HAP-1 (cell line): ENCODE measurements around the gene OPRD1.
"Not testable (repeated sequence)": the region's sequence is repeated elsewhere in the genome, so short reads cannot be mapped to it uniquely, and the experiment has no call there.

ENCODE experiments used
- DNase-seq, 2 experiments: peaks; one replicate each; pipeline ENCODE4 v3.0.0-alpha.2; 2016 to 2020; ENCODE audit warnings: low spot score in 2 of 2
- H3K27me3 ChIP-seq: fragments of 250-450 bp; sonication (Bioruptor Pico); 2 replicates; pipeline ENCODE4 v1.5.1; 2020; ENCODE audit warnings: low read depth, mild to moderate bottlenecking, moderate library complexity
- H3K36me3 ChIP-seq: fragments of 250-450 bp; sonication (Bioruptor Pico); replicated peaks from 2 replicates; pipeline ENCODE4 v1.5.1; 2020; ENCODE audit warnings: mild to moderate bottlenecking
- H3K4me1 ChIP-seq: fragments of 250-450 bp; sonication (Bioruptor Pico); 2 replicates; pipeline ENCODE4 v1.5.1; 2020; ENCODE audit warnings: mild to moderate bottlenecking
- H3K4me3 ChIP-seq: fragments of 250-450 bp; sonication (Bioruptor Pico); 2 replicates; pipeline ENCODE4 v1.5.1; 2020; ENCODE audit warnings: mild to moderate bottlenecking, moderate library complexity
- H3K9me3 ChIP-seq: fragments of 250-450 bp; sonication (Bioruptor Pico); 2 replicates; pipeline ENCODE4 v1.5.1; 2020; ENCODE audit warnings: mild to moderate bottlenecking, moderate library complexity
- in situ Hi-C: fragments of 300-500 bp; cut with MboI; formaldehyde crosslinking; loops from 3 replicates; pipeline ENCODE4 v1.14.3; 2020; ENCODE audit warnings: low sequenced_read_pairs, inconsistent platforms, mixed read lengths

Gene OPRD1

DNA sequence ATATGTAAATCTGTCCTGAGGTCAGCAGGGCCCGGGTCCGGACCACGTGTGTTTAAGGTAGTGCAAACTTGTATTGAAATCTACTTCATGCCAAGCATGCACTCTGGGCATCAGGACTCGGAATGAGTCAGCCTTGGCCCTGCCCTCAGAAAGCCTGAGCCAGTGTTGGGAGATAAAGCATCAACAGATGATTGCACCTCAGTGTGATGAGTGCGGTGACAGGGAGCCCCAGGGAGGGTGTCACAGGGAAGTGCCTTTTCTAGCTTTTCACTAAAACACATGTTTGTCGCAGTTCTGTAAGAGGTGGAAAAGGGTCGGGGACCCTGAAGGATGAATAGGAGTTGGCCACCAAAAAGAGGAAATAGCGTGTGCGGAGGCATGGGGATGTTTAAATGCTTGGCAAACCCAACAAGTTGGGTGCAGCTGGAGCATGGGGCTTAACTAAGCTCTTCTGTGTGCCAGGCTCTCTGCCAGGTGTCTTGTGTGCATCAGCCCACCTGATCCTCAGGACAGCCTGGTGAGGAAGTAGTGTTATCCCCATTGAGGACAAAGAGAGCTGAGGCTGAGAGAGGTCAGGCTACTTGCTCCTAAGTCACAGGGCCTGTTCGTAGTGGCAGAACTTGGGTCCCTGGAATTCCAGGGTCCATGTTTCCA, 54.2 kb downstream of the OPRD1 start:
- DNase-seq, result no peak
- Histone ChIP-seq H3K36me3 (no peaks in the 10 kb centered on the region), H3K4me1 (peaks cover 10% of the 10 kb centered on the region), H3K27me3 (no peaks in the 10 kb centered on the region), H3K4me3 (no peak overlapping the region), H3K9me3 (no peaks in the 10 kb centered on the region)
- in situ Hi-C loops, result loop anchor here (5.0 to 25.0 kb wide), 2 partner anchors 79 to 454 kb away; no protein-coding TSS in a partner anchor

DNA sequence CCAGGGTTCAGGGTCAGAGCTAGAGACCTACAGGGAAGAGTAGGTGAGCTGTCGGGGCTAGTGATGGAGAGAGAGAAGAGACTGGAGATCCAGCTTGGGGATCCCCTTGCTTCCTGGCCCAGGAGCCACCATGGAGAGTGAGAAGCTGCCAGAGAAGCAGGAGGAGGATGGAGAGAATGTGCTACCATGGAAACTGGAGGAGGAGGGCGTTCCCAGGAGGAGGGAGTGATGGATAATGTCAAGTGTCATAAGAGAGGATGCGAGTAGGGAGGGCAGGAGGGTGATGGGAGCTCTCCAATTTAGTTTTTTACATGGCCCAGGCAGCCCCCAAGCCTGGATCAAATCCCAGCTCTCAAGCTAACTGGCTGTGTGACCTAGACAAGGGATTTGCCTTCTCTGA, 55.9 kb downstream of the OPRD1 start:
- in situ Hi-C loops, result loop anchor here (5.0 to 25.0 kb wide), 2 partner anchors 81 to 456 kb away; no protein-coding TSS in a partner anchor

DNA sequence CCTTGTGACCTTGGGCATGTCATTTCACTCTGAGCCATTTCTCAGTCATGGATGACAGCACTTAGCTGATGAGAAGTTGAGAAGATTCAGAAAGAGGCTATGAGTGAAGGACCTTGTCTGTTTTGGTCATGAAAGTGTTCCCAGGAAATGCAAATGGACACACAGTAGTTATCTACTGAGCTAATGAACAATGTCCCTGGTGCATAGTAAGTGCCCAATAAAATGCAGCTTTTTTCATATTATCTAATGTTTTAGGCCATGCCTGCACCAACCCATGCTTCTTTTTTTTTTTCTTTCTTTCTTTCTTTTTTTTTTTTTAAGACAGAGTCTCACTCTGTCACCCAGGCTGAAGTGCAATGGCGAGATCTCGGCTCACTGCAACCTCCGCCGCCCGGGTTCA, 58.0 kb downstream of the OPRD1 start:
- no peak overlapping the region for H3K4me3 ChIP-seq
- in situ Hi-C loops, result loop anchor here (5.0 to 25.0 kb wide), 3 partner anchors 83 to 458 kb away; partner anchors contain the start of genes RNU11 and TAF12
- no peaks in the 10 kb centered on the region for H3K36me3 ChIP-seq
- no peaks in the 10 kb centered on the region for H3K27me3 ChIP-seq
- peaks cover 6% of the 10 kb centered on the region for H3K4me1 ChIP-seq
- H3K9me3 ChIP-seq, result no peaks in the 10 kb centered on the region
- DNase-seq, result no peak

More for the DNA sequence above, 55.9 kb downstream of the OPRD1 start:
- peaks cover 10% of the 10 kb centered on the region for H3K4me1 ChIP-seq
- H3K9me3 ChIP-seq, result no peaks in the 10 kb centered on the region
- H3K27me3 ChIP-seq, result no peaks in the 10 kb centered on the region
- H3K4me3 ChIP-seq, result no peak overlapping the region
- H3K36me3 ChIP-seq, result no peaks in the 10 kb centered on the region
- DNase-seq, result no peak

DNA sequence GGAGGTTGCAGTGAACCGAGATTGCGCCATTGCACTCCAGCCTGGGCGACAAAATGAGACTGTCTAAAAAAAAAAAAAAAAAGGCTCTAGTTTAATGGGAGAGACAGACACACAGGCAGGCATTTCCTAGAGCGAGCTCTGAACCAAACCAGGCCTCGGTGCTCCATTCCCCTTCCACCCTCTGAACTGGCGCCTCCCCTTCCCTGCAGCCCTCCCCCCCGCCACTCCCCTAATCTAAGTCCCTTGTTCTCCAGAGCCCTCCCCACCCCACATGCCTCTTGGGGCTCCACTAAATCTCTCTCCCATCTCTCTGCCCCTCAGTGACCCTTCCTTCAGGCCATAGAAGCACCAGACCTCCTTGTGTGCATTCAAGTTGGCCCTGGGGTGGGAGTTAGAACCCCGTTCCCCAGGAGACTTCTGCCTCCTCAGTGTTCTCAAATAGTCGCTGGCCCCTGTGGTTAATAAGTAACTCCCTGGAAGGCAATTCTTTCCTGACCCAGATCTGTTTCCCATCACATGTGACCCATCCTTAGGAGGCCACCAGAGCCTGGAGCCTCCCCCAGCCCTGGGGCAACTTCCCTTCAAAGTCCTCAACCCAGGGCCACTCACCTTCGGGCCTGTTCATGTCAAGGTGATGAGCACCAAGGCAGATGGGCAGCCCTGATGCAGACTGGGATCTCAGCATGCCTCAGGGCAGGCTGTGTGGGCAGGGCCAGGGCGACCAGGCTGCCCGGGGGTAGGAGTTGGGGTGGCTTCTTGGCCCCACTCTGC, 59.8 kb downstream of the OPRD1 start:
- H3K27me3 ChIP-seq, result no peaks in the 10 kb centered on the region
- H3K36me3 ChIP-seq, result no peaks in the 10 kb centered on the region
- H3K4me3 ChIP-seq, result no peak overlapping the region
- in situ Hi-C loops, result loop anchor here (10.0 to 25.0 kb wide), 2 partner anchors 227 to 460 kb away; partner anchors contain the start of genes RNU11 and TAF12
- no peaks in the 10 kb centered on the region for H3K4me1 ChIP-seq
- no peak for DNase-seq
- H3K9me3 ChIP-seq, result no peaks in the 10 kb centered on the region

DNA sequence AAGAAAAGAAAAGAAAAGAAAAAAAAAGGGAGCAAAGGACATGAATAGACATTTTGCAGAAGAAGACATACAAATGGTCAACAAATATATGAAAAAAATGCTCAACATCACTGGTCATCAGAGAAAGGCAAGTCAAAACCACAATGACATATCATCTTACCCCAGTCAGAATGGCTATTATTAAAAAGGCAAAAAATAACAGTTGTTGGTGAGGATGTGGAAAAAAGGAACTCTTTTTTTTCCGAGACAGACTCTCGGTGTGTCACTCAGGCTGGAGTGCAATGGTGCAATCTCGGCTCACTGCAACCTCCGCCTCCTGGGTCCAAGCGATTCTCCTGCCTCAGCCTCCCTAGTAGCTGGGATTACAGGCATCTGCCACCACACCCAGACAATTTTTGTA, 63.2 kb downstream of the OPRD1 start:
- in situ Hi-C loops, result loop anchor here (10.0 to 25.0 kb wide), 2 partner anchors 230 to 1837 kb away; partner anchors contain the start of genes MATN1, RNU11 and TAF12
- not testable (repeated sequence) for H3K4me1 ChIP-seq, DNase-seq, H3K27me3 ChIP-seq, H3K4me3 ChIP-seq, H3K9me3 ChIP-seq, H3K36me3 ChIP-seq

DNA sequence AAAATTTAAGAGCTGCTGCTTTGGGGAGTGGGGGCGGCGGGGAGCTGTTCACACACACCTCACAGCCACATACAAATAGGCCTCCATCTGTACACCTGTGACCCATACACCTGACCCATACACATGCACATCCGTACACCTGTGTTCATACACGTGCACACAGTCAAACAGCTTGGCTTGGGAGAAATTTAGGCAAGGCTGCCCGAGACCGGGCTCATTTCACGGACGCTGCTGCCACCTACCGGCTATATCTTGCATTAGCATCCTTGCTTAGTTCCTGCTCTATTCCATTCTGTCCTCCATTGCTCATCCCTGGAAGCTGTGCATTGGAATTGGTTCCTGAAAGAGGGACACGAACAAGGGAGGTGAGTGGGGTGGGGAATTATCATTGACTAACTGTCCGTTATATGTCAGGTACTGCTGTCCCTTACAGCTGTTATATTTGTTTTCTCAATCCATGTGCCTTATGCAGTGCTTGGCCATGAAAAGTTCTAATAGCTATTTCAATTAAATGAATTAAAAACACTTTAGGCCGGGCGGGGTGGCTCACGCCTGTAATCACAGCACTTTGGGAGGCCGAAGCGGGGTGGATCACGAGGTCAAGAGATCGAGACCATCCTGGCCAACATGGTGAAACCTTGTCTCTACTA, 65.3 kb downstream of the OPRD1 start:
- in situ Hi-C loops, result loop anchor here (10.0 to 25.0 kb wide), 2 partner anchors 232 to 1835 kb away; partner anchors contain the start of genes MATN1, RNU11 and TAF12
- Histone ChIP-seq H3K4me1 (peaks cover under 1% of the 10 kb centered on the region; the same call in 1 of the 2 replicates), H3K36me3 (no peaks in the 10 kb centered on the region), H3K9me3 (no peaks in the 10 kb centered on the region), H3K27me3 (no peaks in the 10 kb centered on the region; the same call in 1 of the 2 replicates), H3K4me3 (no peak overlapping the region)
- DNase-seq, result peak; percentile 79 to 85

DNA sequence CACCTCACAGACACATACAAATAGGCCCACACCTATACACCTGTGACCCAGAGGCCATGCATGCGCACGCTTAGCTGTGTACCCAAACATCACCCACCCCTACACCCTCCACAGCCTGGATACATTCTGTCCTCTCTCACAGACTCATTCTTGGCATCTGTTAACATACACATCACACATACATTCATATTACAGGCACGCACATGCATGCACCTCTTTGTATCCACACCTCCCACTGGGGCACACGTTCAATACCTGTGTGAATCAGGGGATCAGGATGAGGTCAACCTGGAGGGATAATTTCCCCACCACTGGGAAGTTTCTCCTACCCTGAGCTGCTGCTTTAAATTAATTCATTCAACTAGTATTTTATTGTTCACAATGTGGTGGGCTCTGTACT, 66.8 kb downstream of the OPRD1 start:
- H3K4me1 ChIP-seq, result peaks cover 4% of the 10 kb centered on the region; the same call in 1 of the 2 replicates
- DNase-seq, result no peak
- no peak overlapping the region for H3K4me3 ChIP-seq
- H3K9me3 ChIP-seq, result no peaks in the 10 kb centered on the region
- H3K27me3 ChIP-seq, result no peaks in the 10 kb centered on the region; the same call in 1 of the 2 replicates
- in situ Hi-C loops, result loop anchor here (10.0 to 25.0 kb wide), 2 partner anchors 234 to 1834 kb away; partner anchors contain the start of genes MATN1, RNU11 and TAF12
- no peaks in the 10 kb centered on the region for H3K36me3 ChIP-seq

DNA sequence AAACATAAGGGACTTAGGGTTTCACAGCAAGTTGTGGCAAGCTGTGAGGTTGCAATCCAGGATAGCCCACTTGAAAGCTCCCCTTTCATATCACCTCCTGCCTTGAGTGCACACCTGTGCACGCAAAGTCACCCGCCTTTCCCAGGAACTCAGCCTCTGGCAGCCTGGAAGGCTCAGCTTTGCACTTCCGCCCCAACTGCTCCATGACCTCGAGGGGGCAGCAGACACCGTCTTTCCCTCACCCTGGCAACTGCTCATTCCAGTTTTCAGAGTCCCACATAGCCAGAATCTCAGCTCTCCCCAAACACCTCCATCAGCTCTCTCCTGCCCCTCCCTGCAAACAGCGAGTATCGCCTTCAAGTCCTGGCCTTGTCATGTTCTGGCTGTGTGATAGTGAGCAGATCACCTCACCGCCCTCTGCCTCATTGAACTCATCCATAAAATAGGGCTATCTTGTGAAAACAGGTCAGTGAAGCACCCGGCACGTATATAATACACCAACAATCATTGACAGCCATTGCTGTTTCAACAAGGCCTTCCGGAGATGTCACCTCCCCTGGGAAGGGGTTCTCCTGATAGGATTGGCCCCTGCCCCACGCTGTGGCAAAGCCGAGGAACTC, 70.1 kb downstream of the OPRD1 start:
- no peaks in the 10 kb centered on the region for H3K9me3 ChIP-seq
- peaks cover 22% of the 10 kb centered on the region for H3K4me1 ChIP-seq
- in situ Hi-C loops, result loop anchor here (5.0 to 25.0 kb wide), 3 partner anchors 150 to 1830 kb away; partner anchors contain the start of gene MATN1
- no peak overlapping the region for H3K4me3 ChIP-seq
- no peaks in the 10 kb centered on the region; the same call in 1 of the 2 replicates for H3K36me3 ChIP-seq
- DNase-seq, result peak; percentile 94 to 95
- no peaks in the 10 kb centered on the region for H3K27me3 ChIP-seq

DNA sequence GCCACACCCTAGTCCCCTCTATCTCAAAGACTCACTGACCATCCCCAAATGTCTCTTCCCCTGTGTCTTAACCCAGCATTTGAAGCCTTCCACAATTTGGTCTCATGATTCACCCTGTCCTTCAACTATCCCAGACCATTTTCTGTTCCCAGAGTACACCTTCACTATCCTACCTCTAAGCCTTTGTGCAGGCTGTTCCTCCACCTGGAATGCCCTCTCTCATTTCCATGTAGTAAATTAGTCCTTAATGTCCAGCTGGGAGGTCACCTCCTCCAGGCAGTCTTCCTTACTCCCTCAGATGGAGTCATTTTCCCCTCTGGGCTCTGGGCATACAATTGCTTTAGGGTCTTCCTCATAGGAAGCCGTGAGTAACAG, 71.3 kb downstream of the OPRD1 start:
- Histone ChIP-seq H3K36me3 (no peaks in the 10 kb centered on the region; the same call in 1 of the 2 replicates), H3K4me1 (peaks cover 23% of the 10 kb centered on the region), H3K9me3 (no peaks in the 10 kb centered on the region), H3K27me3 (no peaks in the 10 kb centered on the region), H3K4me3 (no peak overlapping the region)
- in situ Hi-C loops, result loop anchor here (5.0 to 25.0 kb wide), 3 partner anchors 149 to 1829 kb away; partner anchors contain the start of gene MATN1
- DNase-seq, result no peak

DNA sequence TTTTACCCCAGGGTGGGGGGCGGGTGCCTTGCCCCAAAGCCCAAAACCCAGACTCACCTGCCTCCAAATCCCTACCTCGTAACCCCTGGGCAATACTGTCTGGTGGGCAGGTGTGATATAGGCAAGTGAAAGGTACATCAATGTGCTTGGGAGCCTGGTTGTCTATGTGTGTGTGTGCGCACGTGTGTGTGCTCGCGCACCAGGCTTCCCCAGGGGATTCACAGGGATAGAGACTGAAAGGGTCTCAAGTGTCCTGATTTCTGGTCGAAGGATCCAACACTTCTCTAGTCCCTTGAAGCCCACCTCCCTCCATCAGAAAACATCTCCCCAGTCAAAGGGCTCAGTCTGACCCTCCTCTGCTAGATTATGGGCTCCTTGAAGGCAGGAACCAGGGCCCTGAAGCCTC, 73.5 kb downstream of the OPRD1 start:
- DNase-seq, result no peak
- no peak overlapping the region for H3K4me3 ChIP-seq
- H3K9me3 ChIP-seq, result no peaks in the 10 kb centered on the region
- H3K4me1 ChIP-seq, result peaks cover 24% of the 10 kb centered on the region
- in situ Hi-C loops, result loop anchor here (25.0 kb wide), 1 partner anchor 1827 kb away; the partner anchor contains the start of gene MATN1
- no peaks in the 10 kb centered on the region; the same call in 1 of the 2 replicates for H3K36me3 ChIP-seq
- H3K27me3 ChIP-seq, result no peaks in the 10 kb centered on the region

DNA sequence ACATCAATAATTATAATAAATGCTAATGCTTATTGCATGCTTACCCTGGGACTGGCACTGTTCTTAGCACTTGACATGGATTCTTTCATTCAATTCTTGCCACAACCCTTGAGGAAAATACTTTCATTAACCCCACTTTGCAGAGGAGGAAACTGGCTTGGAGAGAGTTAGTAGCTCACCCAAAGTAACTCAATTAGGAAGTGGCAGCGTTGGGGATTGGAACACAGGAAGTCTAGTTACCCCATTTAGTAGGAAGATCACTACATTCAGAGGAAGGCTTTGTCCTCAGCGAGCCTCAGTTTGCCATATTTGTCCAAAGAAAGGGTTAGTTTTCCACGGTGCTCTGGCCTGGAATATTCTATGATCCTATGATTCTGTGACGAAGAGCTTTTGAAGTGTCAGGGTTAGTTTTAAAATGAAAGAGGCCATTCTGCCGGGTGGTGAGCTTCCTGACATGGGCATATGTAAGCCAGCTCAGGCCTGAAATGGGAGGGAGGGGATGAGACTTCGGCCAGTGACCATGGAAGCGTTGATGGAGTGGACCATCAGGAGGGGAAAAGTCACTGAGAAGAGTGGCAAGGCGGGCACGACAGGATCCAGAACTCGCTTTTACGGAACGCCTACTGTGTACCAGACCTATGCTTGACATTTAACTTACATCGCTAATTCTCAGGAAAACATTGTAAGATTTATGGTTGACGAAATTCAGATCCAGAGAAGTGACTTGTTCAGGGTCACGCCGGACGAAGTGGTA, 74.2 kb downstream of the OPRD1 start:
- in situ Hi-C loops, result loop anchor here (25.0 kb wide), 1 partner anchor 1826 kb away; the partner anchor contains the start of gene MATN1
- Histone ChIP-seq H3K9me3 (no peaks in the 10 kb centered on the region), H3K4me1 (peaks cover 24% of the 10 kb centered on the region), H3K36me3 (no peaks in the 10 kb centered on the region; the same call in 1 of the 2 replicates), H3K27me3 (no peaks in the 10 kb centered on the region), H3K4me3 (peak overlapping the region; percentile 95)
- no peak for DNase-seq

DNA sequence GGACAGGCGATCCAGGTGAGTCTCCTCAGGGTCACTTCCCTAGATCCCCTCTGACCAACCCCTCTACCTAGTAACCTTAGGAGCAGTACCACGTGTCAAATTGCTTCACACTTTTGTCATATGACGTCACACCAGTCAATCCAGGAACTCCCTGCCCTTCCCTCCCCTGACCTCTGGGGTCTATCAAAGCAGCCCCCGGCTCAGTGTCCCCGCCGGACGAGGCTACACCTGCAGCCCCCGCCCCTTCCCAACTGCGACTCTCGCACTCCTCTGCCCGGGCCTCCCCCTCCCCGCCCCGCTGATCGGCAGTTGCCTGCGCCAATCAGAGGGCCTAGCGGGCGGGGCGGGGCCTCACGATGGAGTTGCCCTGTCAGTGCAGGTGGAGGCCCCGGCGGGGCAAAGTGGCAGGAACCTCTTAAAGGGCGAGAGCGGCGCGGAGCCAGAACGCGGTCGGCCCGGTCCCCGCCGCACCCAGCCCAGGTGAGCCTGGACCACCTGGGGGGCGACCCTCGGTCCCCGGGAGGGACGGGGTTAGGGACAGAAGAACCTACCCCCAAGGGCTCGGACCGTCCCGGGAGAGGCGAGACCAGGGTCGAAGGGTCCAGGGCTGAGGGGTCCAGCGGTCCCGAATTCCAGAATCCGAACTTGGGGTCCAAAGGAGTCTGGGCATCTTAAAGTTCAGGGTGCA, 74.9 kb downstream of the OPRD1 start:
- no peaks in the 10 kb centered on the region; the same call in 1 of the 2 replicates for H3K36me3 ChIP-seq
- H3K4me1 ChIP-seq, result peaks cover 24% of the 10 kb centered on the region
- peak overlapping the region; percentile 95 for H3K4me3 ChIP-seq
- no peaks in the 10 kb centered on the region for H3K9me3 ChIP-seq
- no peaks in the 10 kb centered on the region for H3K27me3 ChIP-seq
- DNase-seq, result peak; percentile 72 to 92
- in situ Hi-C loops, result loop anchor here (25.0 kb wide), 1 partner anchor 1825 kb away; the partner anchor contains the start of gene MATN1
